Mesothelial cell of epicardium (in vitro differentiated cells): ENCODE results near the gene SEMA5B. TPM values are rescaled to one million over a fixed set of nuclear protein-coding genes. Genes with fewer than 3 reads are reported as not detected.
A peak's percentile ranks its signal among the peaks of the same experiment; 100 is the strongest.

Experiments used
- DNase-seq, 2 experiments: peaks; one replicate each; pipeline ENCODE4 v3.0.0; 2021; ENCODE audit warnings: low spot score in 2 of 2; ENCODE audit not compliant: unreplicated experiment in 2 of 2
- H3K27ac Mint-ChIP-seq: 2 replicates; pipeline ENCODE4 v1.8.0; 2021; ENCODE audit warnings: mixed read lengths
- H3K27me3 Mint-ChIP-seq: 2 replicates; pipeline ENCODE4 v1.8.0; 2021; ENCODE audit warnings: low read depth, mixed read lengths
- H3K36me3 Mint-ChIP-seq: 2 replicates; pipeline ENCODE4 v1.8.0; 2021; ENCODE audit warnings: mixed read lengths
- H3K4me1 Mint-ChIP-seq: 2 replicates; pipeline ENCODE4 v1.8.0; 2021; ENCODE audit warnings: mixed read lengths
- H3K4me3 Mint-ChIP-seq: 2 replicates; pipeline ENCODE4 v1.8.0; 2021; ENCODE audit warnings: mild to moderate bottlenecking, moderate library complexity, mixed read lengths
- H3K9me3 Mint-ChIP-seq: 2 replicates; pipeline ENCODE4 v1.8.0; 2021; ENCODE audit warnings: mixed read lengths
- total RNA-seq: library from RNA; stranded (reverse); gene quantifications from 3 replicates; pipeline ENCODE4 v1.2.1, GENCODE V29; 2021
- TF ChIP-seq, protein P1 (sequence below): fragments of 200-600 bp; sonication (generic); IDR thresholded peaks from one replicate; pipeline ENCODE4 v1.5.0; 2021; ENCODE audit warnings: antibody characterized with exemption; ENCODE audit not compliant: unreplicated experiment

The SEMA5B gene
- total RNA-seq, 1 donor from 2014 or later, result 0.27 TPM

DNA sequence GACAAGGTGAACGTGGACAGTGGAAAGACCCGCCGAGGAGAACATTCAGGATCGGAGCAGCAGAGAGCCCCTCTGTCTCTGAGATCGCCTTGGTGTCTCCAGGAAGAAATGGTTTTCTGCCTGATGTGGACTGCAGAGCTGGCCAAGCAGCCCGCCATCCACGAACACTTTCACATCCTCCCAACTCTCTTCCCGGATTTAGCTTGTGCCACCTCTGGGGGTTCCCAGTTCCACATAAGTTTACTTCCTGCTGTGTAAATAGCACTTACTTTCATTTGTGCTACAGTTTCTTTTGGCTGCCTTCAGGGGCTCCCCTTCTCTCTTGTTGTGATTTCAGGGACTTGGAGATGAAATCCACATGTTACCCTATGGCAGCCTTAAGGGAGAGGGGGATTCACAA, 48.4 kb downstream of the SEMA5B start:
- no peaks in the 10 kb centered on the region for H3K36me3 Mint-ChIP-seq
- DNase-seq, result no peak
- H3K4me3 Mint-ChIP-seq, result no peak overlapping the region
- H3K4me1 Mint-ChIP-seq, result peaks cover 35% of the 10 kb centered on the region
- TF ChIP-seq, protein P1, sequence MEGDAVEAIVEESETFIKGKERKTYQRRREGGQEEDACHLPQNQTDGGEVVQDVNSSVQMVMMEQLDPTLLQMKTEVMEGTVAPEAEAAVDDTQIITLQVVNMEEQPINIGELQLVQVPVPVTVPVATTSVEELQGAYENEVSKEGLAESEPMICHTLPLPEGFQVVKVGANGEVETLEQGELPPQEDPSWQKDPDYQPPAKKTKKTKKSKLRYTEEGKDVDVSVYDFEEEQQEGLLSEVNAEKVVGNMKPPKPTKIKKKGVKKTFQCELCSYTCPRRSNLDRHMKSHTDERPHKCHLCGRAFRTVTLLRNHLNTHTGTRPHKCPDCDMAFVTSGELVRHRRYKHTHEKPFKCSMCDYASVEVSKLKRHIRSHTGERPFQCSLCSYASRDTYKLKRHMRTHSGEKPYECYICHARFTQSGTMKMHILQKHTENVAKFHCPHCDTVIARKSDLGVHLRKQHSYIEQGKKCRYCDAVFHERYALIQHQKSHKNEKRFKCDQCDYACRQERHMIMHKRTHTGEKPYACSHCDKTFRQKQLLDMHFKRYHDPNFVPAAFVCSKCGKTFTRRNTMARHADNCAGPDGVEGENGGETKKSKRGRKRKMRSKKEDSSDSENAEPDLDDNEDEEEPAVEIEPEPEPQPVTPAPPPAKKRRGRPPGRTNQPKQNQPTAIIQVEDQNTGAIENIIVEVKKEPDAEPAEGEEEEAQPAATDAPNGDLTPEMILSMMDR, result no peak
- no peaks in the 10 kb centered on the region for H3K9me3 Mint-ChIP-seq
- no peak overlapping the region for H3K27ac Mint-ChIP-seq
- H3K27me3 Mint-ChIP-seq, result peaks cover 30% of the 10 kb centered on the region

DNA sequence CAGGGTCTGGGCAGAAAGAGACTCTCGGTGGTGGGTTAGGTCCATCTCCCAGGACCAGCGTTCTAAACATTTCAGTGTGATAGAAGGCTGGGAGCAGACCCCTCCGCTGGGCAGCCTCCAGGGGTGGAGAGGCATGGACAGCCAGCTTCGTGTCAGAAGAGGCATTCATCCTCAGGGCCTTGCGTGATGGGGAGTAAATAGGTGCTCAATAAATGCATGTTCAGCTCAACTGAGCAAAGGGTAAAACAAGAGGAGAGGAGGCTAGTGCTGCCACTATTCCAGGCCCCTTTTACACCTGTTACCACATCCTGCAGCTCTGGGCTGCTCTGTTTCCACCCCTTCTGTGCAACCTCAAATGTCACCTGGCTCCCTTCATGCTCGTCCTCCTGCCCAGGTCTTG, 49.0 kb downstream of the SEMA5B start:
- no peak overlapping the region for H3K27ac Mint-ChIP-seq
- H3K27me3 Mint-ChIP-seq, result peaks cover 27% of the 10 kb centered on the region
- no peak overlapping the region for H3K4me3 Mint-ChIP-seq

DNA sequence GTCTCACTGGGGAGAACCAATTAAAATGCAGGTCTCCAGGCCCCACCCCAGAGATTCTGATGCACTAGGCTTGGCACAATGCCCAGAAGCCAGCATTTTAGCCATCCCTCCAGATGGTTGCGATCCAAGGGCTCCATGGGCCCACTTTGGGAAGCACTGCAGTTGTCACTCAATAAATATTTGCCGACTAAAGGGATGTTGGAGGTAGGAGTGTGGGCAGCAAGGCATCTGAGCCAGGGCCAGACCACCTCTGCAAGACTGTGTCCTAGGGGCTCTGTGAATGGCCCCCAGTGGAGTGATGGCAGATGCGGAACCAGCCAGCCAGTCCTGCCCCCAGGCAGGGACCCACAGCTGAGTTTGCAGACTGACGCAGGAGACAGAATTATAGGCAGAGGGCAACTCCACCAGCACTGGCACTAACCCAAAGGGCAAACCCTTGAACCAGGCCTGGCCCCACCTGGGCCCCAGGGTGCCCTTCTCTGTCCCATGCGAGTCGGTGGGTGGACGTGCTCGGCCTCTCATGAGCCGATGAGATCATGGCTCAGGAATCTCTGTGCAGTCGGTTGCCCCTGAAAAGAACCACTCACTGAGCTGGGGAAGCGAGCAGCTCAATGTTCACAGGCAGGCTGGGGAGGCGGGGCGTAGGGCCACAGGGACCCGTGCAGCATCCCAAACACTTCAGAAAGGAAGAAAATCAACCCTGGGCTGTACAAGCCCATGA, 49.7 kb downstream of the SEMA5B start:
- H3K27me3 Mint-ChIP-seq, result peaks cover 30% of the 10 kb centered on the region
- peaks cover 37% of the 10 kb centered on the region for H3K4me1 Mint-ChIP-seq
- H3K4me3 Mint-ChIP-seq, result no peak overlapping the region
- H3K27ac Mint-ChIP-seq, result peak overlapping the region; percentile 79
- peak; percentile 49 to 69 for DNase-seq
- no peaks in the 10 kb centered on the region for H3K36me3 Mint-ChIP-seq
- no peaks in the 10 kb centered on the region for H3K9me3 Mint-ChIP-seq
- TF ChIP-seq, protein P1, result no peak

More for the DNA sequence above, 49.0 kb downstream of the SEMA5B start:
- no peak for DNase-seq
- H3K9me3 Mint-ChIP-seq, result no peaks in the 10 kb centered on the region
- H3K4me1 Mint-ChIP-seq, result peaks cover 38% of the 10 kb centered on the region
- H3K36me3 Mint-ChIP-seq, result no peaks in the 10 kb centered on the region
- TF ChIP-seq, protein P1, result no peak

DNA sequence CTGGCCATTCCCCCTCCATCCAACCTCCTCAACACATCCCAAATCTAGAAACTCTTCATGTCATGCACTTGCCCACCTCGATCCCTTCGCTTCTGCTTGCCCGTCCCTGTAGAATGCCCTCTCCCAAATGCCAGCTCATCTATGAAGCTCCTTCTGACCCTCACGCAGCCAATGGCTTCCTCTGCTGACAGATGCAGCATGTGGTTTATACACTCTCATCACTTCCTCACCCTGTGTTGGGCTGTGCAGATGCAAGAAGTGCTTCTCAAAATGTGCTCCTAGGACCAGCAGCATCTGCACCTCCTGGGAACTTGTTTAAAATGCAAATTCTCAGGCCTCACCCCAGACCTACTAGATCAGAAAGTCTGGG, 51.7 kb downstream of the SEMA5B start:
- H3K4me3 Mint-ChIP-seq, result no peak overlapping the region
- H3K27me3 Mint-ChIP-seq, result peaks cover 38% of the 10 kb centered on the region
- peak overlapping the region; percentile 28 for H3K27ac Mint-ChIP-seq
- peaks cover 36% of the 10 kb centered on the region for H3K4me1 Mint-ChIP-seq
- no peaks in the 10 kb centered on the region for H3K9me3 Mint-ChIP-seq
- TF ChIP-seq, protein P1, result no peak
- H3K36me3 Mint-ChIP-seq, result no peaks in the 10 kb centered on the region
- no peak for DNase-seq

DNA sequence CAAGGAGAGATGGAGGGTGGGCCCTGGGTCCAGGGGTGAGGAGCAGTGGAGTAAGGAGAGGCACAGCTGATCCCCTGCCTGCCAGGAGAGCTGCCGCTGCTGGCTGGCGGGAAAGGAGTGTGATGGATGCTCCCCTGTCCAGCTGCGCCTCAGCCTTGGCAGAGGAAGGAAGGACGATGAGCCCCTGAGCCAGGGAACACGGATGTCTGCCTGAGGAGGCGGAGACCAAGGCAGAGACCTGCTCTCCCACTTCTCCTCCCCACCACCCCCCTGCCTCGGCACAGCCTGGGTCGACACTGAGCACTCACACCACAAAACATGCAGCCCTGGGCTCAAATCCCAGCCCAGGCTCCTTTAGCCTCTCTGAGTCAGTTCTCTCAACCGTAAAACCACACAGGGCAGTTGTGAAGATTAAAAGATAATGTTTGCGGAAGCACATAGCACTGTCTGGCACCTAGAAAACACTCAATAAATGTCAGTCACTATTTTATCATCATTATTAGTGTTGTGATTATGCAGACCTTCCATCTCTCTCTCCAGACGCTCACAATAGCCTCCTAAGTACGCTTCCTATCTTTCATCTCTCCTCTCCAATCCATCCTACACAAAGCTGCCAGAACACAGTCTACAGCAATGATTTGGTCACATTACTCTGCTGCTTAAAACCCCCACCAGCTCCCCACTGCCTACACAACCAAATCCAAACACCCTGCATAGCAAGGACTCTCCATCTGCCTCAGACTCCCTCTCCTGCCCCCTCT, 52.2 kb downstream of the SEMA5B start:
- peaks cover 37% of the 10 kb centered on the region for H3K4me1 Mint-ChIP-seq
- DNase-seq, result peak in 1 of 2 experiments; percentile 58
- H3K27ac Mint-ChIP-seq, result peak overlapping the region; percentile 28
- no peaks in the 10 kb centered on the region for H3K9me3 Mint-ChIP-seq
- no peaks in the 10 kb centered on the region for H3K36me3 Mint-ChIP-seq
- TF ChIP-seq, protein P1, result no peak
- H3K27me3 Mint-ChIP-seq, result peaks cover 44% of the 10 kb centered on the region
- peak overlapping the region; percentile 10 for H3K4me3 Mint-ChIP-seq
